ENCODE data around the gene AKAP13. TPM values are rescaled to one million over a fixed set of nuclear protein-coding genes. Genes with fewer than 3 reads are reported as not detected.

AKAP13 gene
- total RNA-seq, 1 donor from 2014 or later = 73.8 TPM

DNA sequence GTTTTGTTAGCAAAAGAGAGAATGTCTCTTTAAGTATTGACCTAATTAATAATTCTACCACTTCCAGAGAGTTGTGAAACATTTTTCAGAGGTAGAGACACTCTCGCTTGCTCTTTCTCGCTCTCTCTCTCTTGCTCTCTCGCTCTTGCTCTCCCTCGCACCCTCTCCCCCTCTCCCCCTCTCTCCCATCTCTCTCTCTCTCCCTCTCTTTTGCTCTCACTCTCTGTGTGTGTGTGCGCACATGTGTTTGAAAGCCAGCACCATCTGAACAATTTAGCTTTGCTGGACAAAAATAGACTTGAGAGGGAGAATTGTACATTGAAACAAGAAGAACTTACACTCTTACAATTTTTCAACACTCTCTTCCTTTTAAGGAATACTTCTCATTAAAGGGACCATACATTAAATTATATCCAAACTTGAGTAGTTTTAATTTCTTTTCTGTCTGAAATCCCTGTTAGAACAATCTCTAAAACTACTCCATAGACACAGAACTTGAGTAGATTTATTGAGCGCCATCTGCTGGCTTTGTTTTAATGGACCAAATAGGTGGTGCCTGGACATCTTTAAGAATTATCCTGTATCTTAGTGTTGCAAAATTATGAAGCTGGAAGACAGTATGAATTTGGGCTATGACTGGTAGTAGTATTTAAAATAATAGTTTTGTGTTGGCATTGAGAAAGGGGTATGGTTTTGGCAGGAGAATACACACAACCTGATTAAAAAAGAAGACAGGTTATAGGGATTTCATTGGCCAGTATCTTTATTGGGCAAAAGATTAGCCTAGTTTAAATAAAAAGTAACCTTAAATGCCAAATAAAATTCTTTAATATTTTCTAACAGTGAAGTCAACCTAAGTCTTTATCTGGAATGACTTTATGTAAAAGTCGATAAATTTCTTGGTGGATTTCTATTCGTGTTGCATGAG lies 124.6 kb downstream of the AKAP13 start:
- Histone ChIP-seq H4K20me1 (ENCODE audit: low read depth) (peaks cover 75% of the 10 kb centered on the region), H3K79me2 (ENCODE audit: low read depth) (peaks cover 89% of the 10 kb centered on the region), H3K4me1 (peaks cover 18% of the 10 kb centered on the region), H3K27me3 (no peaks in the 10 kb centered on the region), H3K4me2 (no peak overlapping the region), H3K4me3 (no peak overlapping the region), H3F3A (ENCODE audit: low read depth) (no peaks in the 10 kb centered on the region), H3K9ac (no peak overlapping the region), H2AFZ (replicated peaks) (no peak overlapping the region), H3K27ac (no peak overlapping the region), H3K9me3 (ENCODE audit: low read depth) (no peaks in the 10 kb centered on the region), H3K36me3 (no peaks in the 10 kb centered on the region)
- DNase-seq (ENCODE audit: low spot score) = peak; percentile 66
- Mint-ChIP-seq H3K4me3 (no peak overlapping the region), H3K27me3 (ENCODE audit: insufficient read depth, low read depth) (peaks cover 2% of the 10 kb centered on the region), H3K9me3 (no peaks in the 10 kb centered on the region), H3K36me3 (peaks cover 1% of the 10 kb centered on the region), H3K4me1 (peaks cover 37% of the 10 kb centered on the region), H3K27ac (peak overlapping the region; percentile 74)
- TF ChIP-seq EZH2phosphoT487 (IDR thresholded peaks at IDR 0.05) (no peak), CTCF (IDR thresholded peaks at IDR 0.05) (peak; percentile 84), EZH2 (IDR thresholded peaks at IDR 0.05) (no peak)

- Histone ChIP-seq H3K4me3 (no peak overlapping the region), H3K27me3 (no peaks in the 10 kb centered on the region), H3K36me3 (no peaks in the 10 kb centered on the region), H3K9me3 (ENCODE audit: low read depth) (no peaks in the 10 kb centered on the region), H3K4me1 (peaks cover 6% of the 10 kb centered on the region), H2AFZ (replicated peaks) (no peak overlapping the region), H4K20me1 (ENCODE audit: low read depth) (peaks cover 66% of the 10 kb centered on the region), H3K4me2 (no peak overlapping the region), H3K9ac (no peak overlapping the region), H3K79me2 (ENCODE audit: low read depth) (peaks cover 87% of the 10 kb centered on the region), H3K27ac (no peak overlapping the region), H3F3A (ENCODE audit: low read depth) (no peaks in the 10 kb centered on the region)
- H3K27ac Mint-ChIP-seq = no peak overlapping the region
- peaks cover 2% of the 10 kb centered on the region for H3K27me3 Mint-ChIP-seq (ENCODE audit: insufficient read depth, low read depth)
- H3K4me1 Mint-ChIP-seq = peaks cover 25% of the 10 kb centered on the region
- no peak for TF ChIP-seq CTCF (IDR thresholded peaks at IDR 0.05)
- TF ChIP-seq EZH2phosphoT487 (IDR thresholded peaks at IDR 0.05) = no peak
- TF ChIP-seq EZH2 (IDR thresholded peaks at IDR 0.05) = no peak
- no peak for DNase-seq (ENCODE audit: low spot score)
- no peak overlapping the region for H3K4me3 Mint-ChIP-seq
- no peaks in the 10 kb centered on the region for H3K9me3 Mint-ChIP-seq
- no peaks in the 10 kb centered on the region for H3K36me3 Mint-ChIP-seq
Measured at GRCh38 chr15:85507114-85507513, 126.7 kb downstream of the AKAP13 start.

- no peak overlapping the region for H3K4me3 ChIP-seq
- no peak overlapping the region for H2AFZ ChIP-seq (replicated peaks)
- no peaks in the 10 kb centered on the region for H3F3A ChIP-seq (ENCODE audit: low read depth)
- Mint-ChIP-seq H3K4me1 (peaks cover 8% of the 10 kb centered on the region), H3K9me3 (no peaks in the 10 kb centered on the region), H3K27me3 (ENCODE audit: insufficient read depth, low read depth) (peaks cover 4% of the 10 kb centered on the region), H3K27ac (no peak overlapping the region), H3K4me3 (no peak overlapping the region), H3K36me3 (no peaks in the 10 kb centered on the region)
- H3K79me2 ChIP-seq (ENCODE audit: low read depth) = peaks cover 88% of the 10 kb centered on the region
- TF ChIP-seq EZH2 (IDR thresholded peaks at IDR 0.05) (no peak), CTCF (IDR thresholded peaks at IDR 0.05) (no peak), EZH2phosphoT487 (IDR thresholded peaks at IDR 0.05) (no peak)
- H3K4me2 ChIP-seq = no peak overlapping the region
- DNase-seq (ENCODE audit: low spot score) = no peak
- peaks cover 48% of the 10 kb centered on the region for H4K20me1 ChIP-seq (ENCODE audit: low read depth)
- H3K9me3 ChIP-seq (ENCODE audit: low read depth) = no peaks in the 10 kb centered on the region
- no peak overlapping the region for H3K9ac ChIP-seq
- H3K27me3 ChIP-seq = no peaks in the 10 kb centered on the region
- H3K27ac ChIP-seq = no peak overlapping the region
- peaks cover 6% of the 10 kb centered on the region for H3K4me1 ChIP-seq
- H3K36me3 ChIP-seq = no peaks in the 10 kb centered on the region
Measured at GRCh38 chr15:85509973-85510372, 129.6 kb downstream of the AKAP13 start.

Data from neural progenitor cell (in vitro differentiated cells).